A549 (cell line): ENCODE data around the gene GCM1. TPM values are rescaled to one million over a fixed set of nuclear protein-coding genes. Genes with fewer than 3 reads are reported as not detected.

Experiments
- ATAC-seq, 2 experiments: fragments of 200-7000 bp in 1 of 2; fragments of >200 bp in 1 of 2; cut with Nextera tagmentation in 1 of 2; cut with Tn5 transposase in 1 of 2; 3 replicates each; pipeline versions ENCODE4 v1.8.0 to v1.9.1; 2018 to 2020; ENCODE audit warnings: mild to moderate bottlenecking in 1 of 2, moderate library complexity in 1 of 2
- CTCF ChIA-PET: fragments of 300-600 bp; sonication (Branson Sonifier 250); formaldehyde crosslinking; extraction: SDS; loops from one replicate; lab custom pipeline; 2021; ENCODE audit warnings: antibody characterized with exemption, inconsistent platforms; lab: Yijun Ruan, JAX
- POLR2A ChIA-PET: fragments of 350-600 bp; formaldehyde crosslinking; extraction: SDS; loops from one replicate; lab custom pipeline; 2021; ENCODE audit warnings: antibody characterized with exemption, inconsistent platforms; lab: Yijun Ruan, JAX
- DNase-seq, 2 experiments: peaks; one replicate each; pipeline versions ENCODE4 v3.0.0 to v3.0.0-alpha.2; 2011 to 2016; ENCODE audit warnings: low read depth in 1 of 2, low spot score in 1 of 2
- FAIRE-seq: peaks from 2 replicates; lab custom pipeline; 2011; peaks lifted over from hg19 to GRCh38; lab: Jason Lieb, UNC
- H3K27ac ChIP-seq, 2 experiments: fragments of >200 bp; sonication (Bioruptor Twin); formaldehyde crosslinking; 3 replicates each; pipeline ENCODE4 v1.5.1; 2016 to 2017
- H3K4me1 ChIP-seq: fragments of >200 bp; sonication (Bioruptor Twin); formaldehyde crosslinking; 3 replicates; pipeline ENCODE4 v1.6.1; 2016
- H3K4me2 ChIP-seq: fragments of >200 bp; sonication (Bioruptor Twin); formaldehyde crosslinking; 3 replicates; pipeline ENCODE4 v1.6.1; 2016
- H3K4me3 ChIP-seq: fragments of >200 bp; sonication (Bioruptor Twin); formaldehyde crosslinking; 3 replicates; pipeline ENCODE4 v1.5.1; 2016
- H3K9me3 ChIP-seq: fragments of >200 bp; sonication (Bioruptor Twin); formaldehyde crosslinking; 3 replicates; pipeline ENCODE4 v1.6.1; 2016
- EHF ChIP-seq: fragments of 250-450 bp; sonication (Bioruptor Pico); IDR thresholded peaks from 2 replicates; pipeline ENCODE4 v1.5.0; 2020; ENCODE audit warnings: mild to moderate bottlenecking
- EP300 ChIP-seq, 2 experiments: fragments of >200 bp; sonication (Bioruptor Twin); formaldehyde crosslinking; IDR thresholded peaks; 2 replicates in 1 of 2; 3 replicates in 1 of 2; pipeline ENCODE4 v1.6.1; 2016 to 2017
- ESRRA ChIP-seq: fragments of 150-350 bp; IDR thresholded peaks from 2 replicates; pipeline ENCODE4 v1.6.1; 2014; ENCODE audit warnings: mild to moderate bottlenecking, low read length, borderline replicate concordance
- FOXS1 ChIP-seq: fragments of 250-450 bp; sonication (Bioruptor Pico); IDR thresholded peaks from 2 replicates; pipeline ENCODE4 v1.5.0; 2020; ENCODE audit warnings: mild to moderate bottlenecking, moderate library complexity
- HDAC2 ChIP-seq: fragments of 200-600 bp; sonication (generic); IDR thresholded peaks from 2 replicates; pipeline ENCODE4 v1.6.1; 2016
- HEYL ChIP-seq: fragments of 250-450 bp; sonication (Bioruptor Pico); IDR thresholded peaks from 2 replicates; pipeline ENCODE4 v1.8.0; 2021; ENCODE audit warnings: mild to moderate bottlenecking, moderate library complexity
- HOXA7 ChIP-seq: fragments of 250-450 bp; sonication (Bioruptor Pico); IDR thresholded peaks from 2 replicates; pipeline ENCODE4 v1.5.0; 2020; ENCODE audit warnings: mild to moderate bottlenecking, moderate library complexity
- HOXB13 ChIP-seq: fragments of 250-450 bp; sonication (Bioruptor Pico); IDR thresholded peaks from 2 replicates; pipeline ENCODE4 v1.5.0; 2020; ENCODE audit warnings: low read depth, mild to moderate bottlenecking, moderate library complexity
- KDM5A ChIP-seq: fragments of 200-600 bp; sonication (generic); IDR thresholded peaks from 2 replicates; pipeline ENCODE4 v1.6.1; 2016; ENCODE audit warnings: antibody characterized with exemption, mild to moderate bottlenecking
- MAZ ChIP-seq: fragments of 150-350 bp; IDR thresholded peaks from 2 replicates; pipeline ENCODE4 v1.6.1; 2014; ENCODE audit warnings: antibody characterized with exemption, low read depth, low read length, borderline replicate concordance
- NPAS2 ChIP-seq: fragments of 250-450 bp; sonication (Bioruptor Pico); IDR thresholded peaks from 2 replicates; pipeline ENCODE4 v1.8.0; 2022; ENCODE audit warnings: mild to moderate bottlenecking, moderate library complexity, borderline replicate concordance
- PHF8 ChIP-seq: fragments of 200-600 bp; sonication (generic); IDR thresholded peaks from 2 replicates; pipeline ENCODE4 v1.6.1; 2016; ENCODE audit warnings: low read depth, mild to moderate bottlenecking, antibody characterized with exemption, moderate library complexity, borderline replicate concordance
- POLR2A ChIP-seq: IDR thresholded peaks from 2 replicates; pipeline ENCODE4 v1.6.1; 2012; ENCODE audit warnings: mild to moderate bottlenecking, low read length
- TFCP2L1 ChIP-seq: fragments of 250-450 bp; sonication (Bioruptor Pico); IDR thresholded peaks from 2 replicates; pipeline ENCODE4 v1.5.0; 2021; ENCODE audit warnings: mild to moderate bottlenecking
- WGBS: methylation state at CpG from one replicate; pipeline ENCODE4 v1.1.6; 2017; ENCODE audit errors: missing lambda C conversion rate; 5-methylcytosine and 5-hydroxymethylcytosine counted together
- polyA plus RNA-seq, 4 experiments: library from polyadenylated mRNA; depleted of rRNA in 3 of 4; stranded (reverse); fragments of >200 nt; fragmentation: RNase III in 1 of 4; extraction: RNeasy Plus Mini Kit Qiagen cat#74134 plus additional on column Dnase treatment in 1 of 4; gene quantifications; 2 replicates in 3 of 4; 3 replicates in 1 of 4; pipeline ENCODE4 v1.2.3, GENCODE V29; 2011 to 2017
- TF ChIP-seq, protein P1 (sequence below): fragments of 250-450 bp; sonication (Bioruptor Pico); IDR thresholded peaks from 2 replicates; pipeline ENCODE4 v1.5.0; 2021; ENCODE audit warnings: mild to moderate bottlenecking, moderate library complexity, borderline replicate concordance
- TF ChIP-seq, protein P2 (sequence below): IDR thresholded peaks from 2 replicates; pipeline ENCODE4 v1.6.1; 2012; ENCODE audit warnings: low read depth, borderline replicate concordance
- TF ChIP-seq, protein P3 (sequence below): fragments of 200-600 bp; sonication (generic); IDR thresholded peaks from 2 replicates; pipeline ENCODE4 v1.6.1; 2016; ENCODE audit warnings: antibody characterized with exemption, mild to moderate bottlenecking, moderate library complexity
- TF ChIP-seq, protein P4 (sequence below): fragments of 150-350 bp; IDR thresholded peaks from 2 replicates; pipeline ENCODE4 v1.6.1; 2014; ENCODE audit warnings: low read depth, mild to moderate bottlenecking, low read length
- TF ChIP-seq, protein P5 (sequence below): IDR thresholded peaks from 2 replicates; pipeline ENCODE4 v1.6.1; 2012

The GCM1 gene
- polyA plus RNA-seq, 2 of the 4 experiments (the other 2 are of a cell fraction): 0.03 to 0.08 TPM

DNA sequence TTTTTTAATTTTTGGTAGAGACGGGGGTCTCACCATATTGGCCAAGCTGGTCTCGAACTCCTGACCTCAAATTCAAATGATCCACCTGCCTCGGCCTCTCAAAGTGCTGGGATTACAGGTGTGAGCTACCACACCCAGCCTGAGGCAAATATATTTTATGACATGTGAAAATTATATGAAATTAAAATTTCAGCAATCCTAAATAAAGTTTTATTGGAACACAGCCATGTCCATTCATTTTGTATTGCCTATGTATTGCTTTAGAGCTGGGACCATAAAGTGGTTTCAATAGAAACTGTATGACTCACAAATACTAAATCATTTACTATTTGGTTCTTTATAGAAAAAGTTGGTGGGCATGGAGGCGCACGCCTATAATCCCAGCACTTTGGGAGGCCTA, 32.0 kb upstream of the GCM1 start (continued):
- TF ChIP-seq, protein P1, sequence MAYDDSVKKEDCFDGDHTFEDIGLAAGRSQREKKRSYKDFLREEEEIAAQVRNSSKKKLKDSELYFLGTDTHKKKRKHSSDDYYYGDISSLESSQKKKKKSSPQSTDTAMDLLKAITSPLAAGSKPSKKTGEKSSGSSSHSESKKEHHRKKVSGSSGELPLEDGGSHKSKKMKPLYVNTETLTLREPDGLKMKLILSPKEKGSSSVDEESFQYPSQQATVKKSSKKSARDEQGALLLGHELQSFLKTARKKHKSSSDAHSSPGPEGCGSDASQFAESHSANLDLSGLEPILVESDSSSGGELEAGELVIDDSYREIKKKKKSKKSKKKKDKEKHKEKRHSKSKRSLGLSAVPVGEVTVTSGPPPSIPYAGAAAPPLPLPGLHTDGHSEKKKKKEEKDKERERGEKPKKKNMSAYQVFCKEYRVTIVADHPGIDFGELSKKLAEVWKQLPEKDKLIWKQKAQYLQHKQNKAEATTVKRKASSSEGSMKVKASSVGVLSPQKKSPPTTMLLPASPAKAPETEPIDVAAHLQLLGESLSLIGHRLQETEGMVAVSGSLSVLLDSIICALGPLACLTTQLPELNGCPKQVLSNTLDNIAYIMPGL (CRISPR knock-in tag): no peak
- TF ChIP-seq NPAS2 (CRISPR knock-in tag) (no peak), HOXA7 (CRISPR knock-in tag) (no peak)
- TF ChIP-seq, protein P2, sequence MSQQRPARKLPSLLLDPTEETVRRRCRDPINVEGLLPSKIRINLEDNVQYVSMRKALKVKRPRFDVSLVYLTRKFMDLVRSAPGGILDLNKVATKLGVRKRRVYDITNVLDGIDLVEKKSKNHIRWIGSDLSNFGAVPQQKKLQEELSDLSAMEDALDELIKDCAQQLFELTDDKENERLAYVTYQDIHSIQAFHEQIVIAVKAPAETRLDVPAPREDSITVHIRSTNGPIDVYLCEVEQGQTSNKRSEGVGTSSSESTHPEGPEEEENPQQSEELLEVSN: no peak
- TF ChIP-seq, protein P3, sequence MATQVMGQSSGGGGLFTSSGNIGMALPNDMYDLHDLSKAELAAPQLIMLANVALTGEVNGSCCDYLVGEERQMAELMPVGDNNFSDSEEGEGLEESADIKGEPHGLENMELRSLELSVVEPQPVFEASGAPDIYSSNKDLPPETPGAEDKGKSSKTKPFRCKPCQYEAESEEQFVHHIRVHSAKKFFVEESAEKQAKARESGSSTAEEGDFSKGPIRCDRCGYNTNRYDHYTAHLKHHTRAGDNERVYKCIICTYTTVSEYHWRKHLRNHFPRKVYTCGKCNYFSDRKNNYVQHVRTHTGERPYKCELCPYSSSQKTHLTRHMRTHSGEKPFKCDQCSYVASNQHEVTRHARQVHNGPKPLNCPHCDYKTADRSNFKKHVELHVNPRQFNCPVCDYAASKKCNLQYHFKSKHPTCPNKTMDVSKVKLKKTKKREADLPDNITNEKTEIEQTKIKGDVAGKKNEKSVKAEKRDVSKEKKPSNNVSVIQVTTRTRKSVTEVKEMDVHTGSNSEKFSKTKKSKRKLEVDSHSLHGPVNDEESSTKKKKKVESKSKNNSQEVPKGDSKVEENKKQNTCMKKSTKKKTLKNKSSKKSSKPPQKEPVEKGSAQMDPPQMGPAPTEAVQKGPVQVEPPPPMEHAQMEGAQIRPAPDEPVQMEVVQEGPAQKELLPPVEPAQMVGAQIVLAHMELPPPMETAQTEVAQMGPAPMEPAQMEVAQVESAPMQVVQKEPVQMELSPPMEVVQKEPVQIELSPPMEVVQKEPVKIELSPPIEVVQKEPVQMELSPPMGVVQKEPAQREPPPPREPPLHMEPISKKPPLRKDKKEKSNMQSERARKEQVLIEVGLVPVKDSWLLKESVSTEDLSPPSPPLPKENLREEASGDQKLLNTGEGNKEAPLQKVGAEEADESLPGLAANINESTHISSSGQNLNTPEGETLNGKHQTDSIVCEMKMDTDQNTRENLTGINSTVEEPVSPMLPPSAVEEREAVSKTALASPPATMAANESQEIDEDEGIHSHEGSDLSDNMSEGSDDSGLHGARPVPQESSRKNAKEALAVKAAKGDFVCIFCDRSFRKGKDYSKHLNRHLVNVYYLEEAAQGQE: no peak

DNA sequence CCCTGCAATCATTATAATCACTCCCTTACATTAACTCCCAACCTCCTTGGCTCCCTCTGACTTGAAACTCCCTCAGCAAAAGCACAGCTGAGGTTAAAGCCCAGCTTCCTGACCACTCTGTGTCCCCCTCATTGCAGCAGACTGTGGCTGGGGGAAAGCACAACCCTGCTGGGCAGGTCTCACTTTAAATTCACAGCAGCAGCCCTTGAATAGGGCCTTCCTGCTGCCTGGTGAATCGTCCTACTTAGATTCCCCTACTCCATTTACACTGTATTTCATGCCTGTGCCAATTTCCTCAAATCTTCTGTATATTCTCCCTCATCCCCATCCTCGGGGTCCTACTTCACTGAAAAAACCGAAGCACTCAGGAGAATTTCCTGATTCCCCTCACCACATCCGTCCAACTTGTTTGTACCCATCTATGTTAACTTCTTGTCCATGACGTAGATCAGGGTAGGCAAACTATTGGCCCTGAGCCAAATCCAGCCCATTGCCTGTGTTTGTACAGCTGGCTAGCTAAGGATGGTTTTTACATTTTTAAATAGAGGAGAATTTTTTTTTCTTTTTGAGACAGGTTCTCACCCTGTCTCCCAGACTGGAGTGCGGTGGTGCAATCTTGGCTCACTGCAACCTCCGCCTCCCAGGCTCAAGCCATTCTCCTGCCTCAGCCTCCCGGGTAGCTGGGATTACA, 31.5 kb upstream of the GCM1 start:
- 78% methylated on average over 8 of the region's 8 CpGs for WGBS
- POLR2A ChIA-PET: no interaction called here

DNA sequence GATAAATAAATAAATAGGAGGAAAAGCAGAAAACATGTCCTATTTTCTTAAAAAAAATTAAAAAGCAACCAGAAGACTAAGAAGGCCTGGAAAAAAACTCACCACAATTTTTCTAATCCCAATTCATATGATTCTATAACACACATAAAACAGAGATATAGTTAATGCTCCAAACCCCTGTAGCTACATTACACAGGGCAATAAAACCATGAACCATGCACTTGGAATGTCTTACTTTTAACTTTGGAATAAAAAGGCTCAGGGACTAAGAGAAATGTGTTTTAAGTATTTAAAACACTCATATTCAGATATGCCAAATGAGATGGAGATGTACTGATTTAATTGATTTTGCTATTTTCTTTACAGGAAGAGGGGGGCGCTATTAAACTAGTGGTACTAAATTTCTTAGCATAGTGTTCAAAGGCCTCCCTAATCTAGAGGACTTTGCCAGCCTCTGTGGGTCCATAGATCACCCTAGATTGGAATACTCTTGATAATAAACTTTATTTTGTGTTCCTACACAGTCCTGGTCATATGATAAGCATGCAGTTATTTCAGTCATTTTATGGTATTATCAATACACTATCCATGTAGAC, 30.3 kb upstream of the GCM1 start:
- Histone ChIP-seq H3K27ac (no peak overlapping the region), H3K4me2 (no peak overlapping the region), H3K4me1 (no peaks in the 10 kb centered on the region), H3K4me3 (no peak overlapping the region), H3K9me3 (no peaks in the 10 kb centered on the region)
- DNase-seq (no peak), ATAC-seq (no peak), FAIRE-seq (no peak)
- ChIA-PET CTCF (no interaction called here), POLR2A (no interaction called here)
- TF ChIP-seq, protein P4, sequence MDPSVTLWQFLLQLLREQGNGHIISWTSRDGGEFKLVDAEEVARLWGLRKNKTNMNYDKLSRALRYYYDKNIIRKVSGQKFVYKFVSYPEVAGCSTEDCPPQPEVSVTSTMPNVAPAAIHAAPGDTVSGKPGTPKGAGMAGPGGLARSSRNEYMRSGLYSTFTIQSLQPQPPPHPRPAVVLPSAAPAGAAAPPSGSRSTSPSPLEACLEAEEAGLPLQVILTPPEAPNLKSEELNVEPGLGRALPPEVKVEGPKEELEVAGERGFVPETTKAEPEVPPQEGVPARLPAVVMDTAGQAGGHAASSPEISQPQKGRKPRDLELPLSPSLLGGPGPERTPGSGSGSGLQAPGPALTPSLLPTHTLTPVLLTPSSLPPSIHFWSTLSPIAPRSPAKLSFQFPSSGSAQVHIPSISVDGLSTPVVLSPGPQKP: no peak
- TF ChIP-seq HDAC2: no peak
- no peak for TF ChIP-seq HOXA7 (CRISPR knock-in tag)
- no peak for TF ChIP-seq POLR2A
- TF ChIP-seq HOXB13: no peak
- no peak for TF ChIP-seq EP300 (IDR thresholded peaks at IDR 0.05)
- TF ChIP-seq ESRRA: no peak
- TF ChIP-seq, protein P2: no peak
- no peak for TF ChIP-seq EHF (CRISPR knock-in tag)
- TF ChIP-seq FOXS1 (CRISPR knock-in tag): no peak
- TF ChIP-seq TFCP2L1: no peak
- TF ChIP-seq MAZ: no peak
- no peak for TF ChIP-seq PHF8
- TF ChIP-seq, protein P5, sequence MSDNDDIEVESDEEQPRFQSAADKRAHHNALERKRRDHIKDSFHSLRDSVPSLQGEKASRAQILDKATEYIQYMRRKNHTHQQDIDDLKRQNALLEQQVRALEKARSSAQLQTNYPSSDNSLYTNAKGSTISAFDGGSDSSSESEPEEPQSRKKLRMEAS: no peak
- WGBS: 38% methylated on average over 1 of the region's 1 CpG

More for the DNA sequence above, 31.5 kb upstream of the GCM1 start:
- no peaks in the 10 kb centered on the region for H3K9me3 ChIP-seq
- no peak for DNase-seq
- CTCF ChIA-PET: interaction anchor here (0.8 kb wide), 1 partner anchor 8 kb away, joined by 3 read pairs; no protein-coding TSS in a partner anchor
- no peak for ATAC-seq
- H3K4me3 ChIP-seq: no peak overlapping the region
- H3K27ac ChIP-seq: no peak overlapping the region
- no peak for TF ChIP-seq HEYL (CRISPR knock-in tag)
- TF ChIP-seq KDM5A: no peak
- TF ChIP-seq, all 56 proteins: peak for 0
- Histone ChIP-seq H3K4me2 (no peak overlapping the region), H3K4me1 (no peaks in the 10 kb centered on the region)
- no peak for FAIRE-seq
